Measurements from ENCODE around the gene VSIG10.

VSIG10 gene

DNA sequence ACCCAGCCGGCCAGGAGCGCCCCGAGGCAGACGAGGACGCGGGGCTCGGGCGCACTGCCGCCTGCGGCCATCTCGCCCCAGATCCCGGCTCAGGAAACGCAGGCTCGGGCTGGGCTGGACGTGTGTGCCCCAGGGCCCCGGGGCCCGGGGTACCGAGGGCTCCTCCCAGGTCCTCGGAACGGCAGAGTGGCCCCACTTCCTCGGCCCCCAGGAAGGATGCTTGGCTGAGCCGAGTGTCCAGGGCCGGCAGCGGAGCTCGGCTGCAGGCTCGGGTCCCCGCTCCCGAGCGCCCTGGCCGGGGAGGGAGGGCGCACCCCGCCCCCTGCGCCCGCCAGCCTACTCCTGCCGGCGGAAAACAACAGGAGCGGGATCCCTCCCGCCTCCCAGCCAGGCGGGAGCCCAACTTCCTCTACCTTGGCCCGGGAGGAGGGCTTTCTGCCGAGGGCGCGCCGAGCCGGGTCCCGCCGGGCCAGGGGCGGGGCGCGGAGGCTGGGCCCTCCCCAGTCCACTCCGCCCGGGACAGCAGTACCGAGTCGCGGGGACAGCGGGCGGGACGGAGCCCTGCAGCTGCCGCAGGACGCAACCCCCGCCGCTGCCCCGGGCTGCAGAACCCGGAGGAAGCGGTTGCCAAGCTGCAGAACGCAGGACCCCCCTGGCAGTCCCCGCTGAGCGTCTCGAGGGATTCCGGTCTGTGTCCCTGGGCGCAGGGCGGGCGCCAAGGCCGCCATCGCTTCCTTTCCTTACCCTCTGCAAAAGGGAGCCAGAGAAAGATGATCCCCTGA is at the start of gene VSIG10 (continued):
- TF ChIP-seq ZNF121 (tag by site-specific recombination; IDR thresholded peaks at IDR 0.05) (no peak), ZNF549 (tag by site-specific recombination; IDR thresholded peaks at IDR 0.05) (no peak), KLF10 (tag by site-specific recombination; IDR thresholded peaks at IDR 0.05) (peak; percentile 58), SP3 (tag by site-specific recombination; IDR thresholded peaks at IDR 0.05) (peak; percentile 61), ZBTB17 (tag by site-specific recombination; IDR thresholded peaks at IDR 0.05) (peak; percentile 83), ZNF629 (tag by site-specific recombination; IDR thresholded peaks at IDR 0.05) (no peak), ZNF560 (tag by site-specific recombination; IDR thresholded peaks at IDR 0.05; ENCODE audit: borderline replicate concordance) (no peak), ZNF114 (tag by site-specific recombination; IDR thresholded peaks at IDR 0.05) (no peak), ZBTB7A (tag by site-specific recombination; IDR thresholded peaks at IDR 0.05; ENCODE audit: low read depth) (no peak; the same call in 1 of the 2 replicates), ZNF248 (tag by site-specific recombination; IDR thresholded peaks at IDR 0.05) (no peak), ZNF214 (tag by site-specific recombination; IDR thresholded peaks at IDR 0.05; ENCODE audit: borderline replicate concordance) (no peak), GFI1B (tag by site-specific recombination; IDR thresholded peaks at IDR 0.05) (no peak), ZNF175 (tag by site-specific recombination; IDR thresholded peaks at IDR 0.05) (no peak)
- TF ChIP-seq, protein P1, sequence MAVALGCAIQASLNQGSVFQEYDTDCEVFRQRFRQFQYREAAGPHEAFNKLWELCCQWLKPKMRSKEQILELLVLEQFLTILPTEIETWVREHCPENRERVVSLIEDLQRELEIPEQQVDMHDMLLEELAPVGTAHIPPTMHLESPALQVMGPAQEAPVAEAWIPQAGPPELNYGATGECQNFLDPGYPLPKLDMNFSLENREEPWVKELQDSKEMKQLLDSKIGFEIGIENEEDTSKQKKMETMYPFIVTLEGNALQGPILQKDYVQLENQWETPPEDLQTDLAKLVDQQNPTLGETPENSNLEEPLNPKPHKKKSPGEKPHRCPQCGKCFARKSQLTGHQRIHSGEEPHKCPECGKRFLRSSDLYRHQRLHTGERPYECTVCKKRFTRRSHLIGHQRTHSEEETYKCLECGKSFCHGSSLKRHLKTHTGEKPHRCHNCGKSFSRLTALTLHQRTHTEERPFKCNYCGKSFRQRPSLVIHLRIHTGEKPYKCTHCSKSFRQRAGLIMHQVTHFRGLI (tag by site-specific recombination; IDR thresholded peaks at IDR 0.05), result peak; percentile 80
- TF ChIP-seq, protein P2, sequence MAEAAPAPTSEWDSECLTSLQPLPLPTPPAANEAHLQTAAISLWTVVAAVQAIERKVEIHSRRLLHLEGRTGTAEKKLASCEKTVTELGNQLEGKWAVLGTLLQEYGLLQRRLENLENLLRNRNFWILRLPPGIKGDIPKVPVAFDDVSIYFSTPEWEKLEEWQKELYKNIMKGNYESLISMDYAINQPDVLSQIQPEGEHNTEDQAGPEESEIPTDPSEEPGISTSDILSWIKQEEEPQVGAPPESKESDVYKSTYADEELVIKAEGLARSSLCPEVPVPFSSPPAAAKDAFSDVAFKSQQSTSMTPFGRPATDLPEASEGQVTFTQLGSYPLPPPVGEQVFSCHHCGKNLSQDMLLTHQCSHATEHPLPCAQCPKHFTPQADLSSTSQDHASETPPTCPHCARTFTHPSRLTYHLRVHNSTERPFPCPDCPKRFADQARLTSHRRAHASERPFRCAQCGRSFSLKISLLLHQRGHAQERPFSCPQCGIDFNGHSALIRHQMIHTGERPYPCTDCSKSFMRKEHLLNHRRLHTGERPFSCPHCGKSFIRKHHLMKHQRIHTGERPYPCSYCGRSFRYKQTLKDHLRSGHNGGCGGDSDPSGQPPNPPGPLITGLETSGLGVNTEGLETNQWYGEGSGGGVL (tag by site-specific recombination; IDR thresholded peaks at IDR 0.05), result peak; percentile 70

DNA sequence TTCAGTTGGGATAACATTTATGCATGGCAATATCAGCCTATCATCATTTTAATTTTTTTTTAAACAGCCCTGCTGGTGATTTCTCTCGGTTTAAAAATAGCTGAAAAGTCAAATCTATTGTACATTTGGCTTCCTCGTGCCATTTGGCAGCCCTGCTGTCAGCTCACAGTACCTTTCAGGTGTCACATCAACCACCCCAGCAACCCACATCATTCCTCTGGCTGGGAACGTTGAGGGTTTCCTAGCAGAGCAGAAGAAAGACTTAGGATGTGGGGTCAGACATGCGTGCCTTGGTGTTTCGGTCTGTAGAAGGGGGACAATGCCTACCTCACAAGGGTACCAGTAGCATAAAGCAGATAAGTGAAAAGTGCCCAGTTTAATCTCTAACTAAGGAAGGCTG is 47.9 kb upstream of the VSIG10 start:
- H3K27ac ChIP-seq (ENCODE audit: extremely low read depth, low read depth, low read length), result no peak overlapping the region
- peaks cover 7 to 26% of the 10 kb centered on the region in 2 experiments; a peak in 2 of 3 replicates for H3K36me3 ChIP-seq (ENCODE audit: control insufficient read depth in 2 of 2, insufficient read depth in 1 of 2, low read length in 2 of 2)
- no peak overlapping the region for H3K4me3 ChIP-seq (ENCODE audit: low read depth, low read length)
- H3K9me3 ChIP-seq (ENCODE audit: control insufficient read depth, insufficient read depth, low read depth, low read length), result no peaks in the 10 kb centered on the region
- POLR2A ChIA-PET, result no interaction called here
- H3K4me1 ChIP-seq (ENCODE audit: control insufficient read depth, insufficient read depth, low read length), result no peaks in the 10 kb centered on the region
- CTCF ChIA-PET, result interaction anchor here (0.6 kb wide), 2 partner anchors 563 to 1346 kb away, joined by 3 read pairs; no protein-coding TSS in a partner anchor
- TF ChIP-seq HOXA7 (CRISPR knock-in tag; IDR thresholded peaks at IDR 0.05; ENCODE audit: borderline replicate concordance), result no peak
- TF ChIP-seq ZNF677 (tag by site-specific recombination; IDR thresholded peaks at IDR 0.05), result no peak
- no peak for TF ChIP-seq ZNF549 (tag by site-specific recombination; IDR thresholded peaks at IDR 0.05)
- TF ChIP-seq ZNF701 (tag by site-specific recombination; IDR thresholded peaks at IDR 0.05), result no peak

DNA sequence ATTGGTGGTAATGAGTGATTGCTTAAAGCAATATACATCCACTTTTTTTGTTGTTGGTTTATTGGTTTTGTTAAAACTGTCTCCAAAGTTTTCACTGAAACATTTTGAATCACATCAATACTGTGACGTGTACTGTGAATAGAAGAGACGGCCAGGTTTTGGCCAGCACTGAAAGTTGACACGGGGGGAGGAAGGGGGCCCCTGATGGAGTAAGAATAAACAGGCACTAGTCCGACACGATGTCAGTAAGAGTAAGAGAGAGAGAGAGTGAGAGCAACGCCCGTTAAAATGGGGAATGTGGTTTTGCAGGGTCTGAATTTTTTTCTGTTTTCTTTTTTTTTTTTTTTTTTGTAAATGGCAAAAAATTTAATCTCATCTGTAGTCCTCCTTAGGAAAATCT is 46.8 kb upstream of the VSIG10 start:
- Histone ChIP-seq H3K4me3 (ENCODE audit: low read depth, low read length) (no peak overlapping the region), H3K36me3 (ENCODE audit: control insufficient read depth in 2 of 2, insufficient read depth in 1 of 2, low read length in 2 of 2) (peaks cover 16 to 36% of the 10 kb centered on the region in 2 experiments; a peak in 2 of 3 replicates), H3K9me3 (ENCODE audit: control insufficient read depth, insufficient read depth, low read depth, low read length) (no peaks in the 10 kb centered on the region), H3K4me1 (ENCODE audit: control insufficient read depth, insufficient read depth, low read length) (no peaks in the 10 kb centered on the region), H3K27ac (ENCODE audit: extremely low read depth, low read depth, low read length) (no peak overlapping the region)
- POLR2A ChIA-PET, result no interaction called here
- CTCF ChIA-PET, result interaction anchor here (0.6 to 0.9 kb wide), 2 partner anchors 41 to 278 kb away, joined by 3 to 4 read pairs; no protein-coding TSS in a partner anchor
- TF ChIP-seq ZNF311 (tag by site-specific recombination; IDR thresholded peaks at IDR 0.05; ENCODE audit: borderline replicate concordance) (no peak), ZNF747 (tag by site-specific recombination; IDR thresholded peaks at IDR 0.05) (no peak), ZNF169 (tag by site-specific recombination; IDR thresholded peaks at IDR 0.05) (no peak), GFI1B (tag by site-specific recombination; IDR thresholded peaks at IDR 0.05) (no peak), PRDM1 (tag by site-specific recombination; IDR thresholded peaks at IDR 0.05) (peak; percentile 33; the same call in 1 of the 2 replicates), TCF7L2 (IDR thresholded peaks at IDR 0.05; ENCODE audit: borderline replicate concordance, low read depth, low read length) (no peak), TSHZ1 (tag by site-specific recombination; IDR thresholded peaks at IDR 0.05; ENCODE audit: borderline replicate concordance) (no peak), GLI4 (tag by site-specific recombination; IDR thresholded peaks at IDR 0.05) (no peak)
